ENCODE results near the gene PODN.

The PODN gene

DNA sequence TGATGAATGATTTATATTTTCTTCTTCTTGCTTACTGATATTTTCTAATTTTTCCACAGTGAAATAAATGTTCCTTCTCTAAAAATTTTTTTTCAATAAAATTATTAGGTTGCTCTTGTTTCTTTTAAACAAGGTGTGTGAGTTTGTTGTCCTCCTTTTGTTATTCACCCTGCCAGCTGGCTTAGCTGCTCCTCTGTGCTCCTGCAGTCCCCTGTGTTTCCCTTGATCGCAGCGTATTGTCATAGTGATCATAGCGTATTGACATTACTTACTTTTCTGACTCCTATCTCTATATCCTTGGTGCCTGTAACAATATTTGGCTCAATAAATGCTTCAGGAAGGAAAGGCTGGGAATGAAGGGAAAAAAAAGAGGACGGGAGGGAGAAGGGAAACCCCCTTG lies 24.9 kb upstream of the PODN start:
- TF ChIP-seq, protein P1, sequence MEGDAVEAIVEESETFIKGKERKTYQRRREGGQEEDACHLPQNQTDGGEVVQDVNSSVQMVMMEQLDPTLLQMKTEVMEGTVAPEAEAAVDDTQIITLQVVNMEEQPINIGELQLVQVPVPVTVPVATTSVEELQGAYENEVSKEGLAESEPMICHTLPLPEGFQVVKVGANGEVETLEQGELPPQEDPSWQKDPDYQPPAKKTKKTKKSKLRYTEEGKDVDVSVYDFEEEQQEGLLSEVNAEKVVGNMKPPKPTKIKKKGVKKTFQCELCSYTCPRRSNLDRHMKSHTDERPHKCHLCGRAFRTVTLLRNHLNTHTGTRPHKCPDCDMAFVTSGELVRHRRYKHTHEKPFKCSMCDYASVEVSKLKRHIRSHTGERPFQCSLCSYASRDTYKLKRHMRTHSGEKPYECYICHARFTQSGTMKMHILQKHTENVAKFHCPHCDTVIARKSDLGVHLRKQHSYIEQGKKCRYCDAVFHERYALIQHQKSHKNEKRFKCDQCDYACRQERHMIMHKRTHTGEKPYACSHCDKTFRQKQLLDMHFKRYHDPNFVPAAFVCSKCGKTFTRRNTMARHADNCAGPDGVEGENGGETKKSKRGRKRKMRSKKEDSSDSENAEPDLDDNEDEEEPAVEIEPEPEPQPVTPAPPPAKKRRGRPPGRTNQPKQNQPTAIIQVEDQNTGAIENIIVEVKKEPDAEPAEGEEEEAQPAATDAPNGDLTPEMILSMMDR (IDR thresholded peaks at IDR 0.05; ENCODE audit: low read depth, low read length, missing control alignments) = no peak
- no peak for DNase-seq (ENCODE audit: extremely low read depth, low read depth)
- no peak overlapping the region for H3K4me3 ChIP-seq (replicated peaks; ENCODE audit: low read depth, low read length)

DNA sequence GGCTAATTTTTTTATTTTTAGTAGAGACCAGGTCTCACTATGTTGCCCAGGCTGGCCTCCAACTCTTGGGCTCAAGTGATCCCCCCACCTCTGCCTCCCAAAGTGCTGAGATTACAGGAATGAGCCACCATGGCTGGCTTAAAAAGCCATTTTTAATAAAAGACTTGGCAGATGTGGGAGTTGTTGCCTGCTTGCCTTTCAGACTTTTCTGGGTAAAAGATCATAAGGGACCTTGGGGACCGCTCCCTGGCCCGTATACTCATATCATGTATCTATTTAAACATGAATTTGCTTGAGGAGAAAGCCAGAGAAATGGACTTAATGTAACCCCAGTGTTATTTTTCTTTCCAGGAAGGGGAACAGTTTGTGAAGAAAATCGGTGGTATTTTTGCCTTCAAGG lies 23.4 kb upstream of the PODN start:
- no peak overlapping the region for H3K4me3 ChIP-seq (replicated peaks; ENCODE audit: low read depth, low read length)
- TF ChIP-seq, protein P1 (IDR thresholded peaks at IDR 0.05; ENCODE audit: low read depth, low read length, missing control alignments) = no peak
- DNase-seq (ENCODE audit: extremely low read depth, low read depth) = no peak

DNA sequence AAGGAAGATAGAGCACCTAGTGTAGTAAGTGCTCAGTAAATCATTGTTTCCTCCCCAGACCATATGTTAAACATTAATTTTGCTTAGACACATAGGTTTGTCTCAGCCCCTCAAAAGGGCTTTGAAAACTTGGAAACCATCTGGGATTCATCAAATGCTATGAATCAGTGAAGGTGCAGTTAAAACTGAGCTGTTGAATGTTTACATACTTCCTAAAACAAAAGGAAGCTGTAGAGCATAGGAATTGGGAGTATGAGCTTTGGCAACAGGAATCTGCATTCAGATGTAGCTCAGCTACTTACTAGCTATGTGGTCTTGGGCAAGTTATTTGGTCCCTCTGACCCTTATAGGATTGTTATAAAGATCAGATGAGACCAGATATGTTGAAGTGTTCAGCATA lies 18.7 kb upstream of the PODN start:
- DNase-seq (ENCODE audit: extremely low read depth, low read depth) = peak; percentile 92
- H3K4me3 ChIP-seq (replicated peaks; ENCODE audit: low read depth, low read length) = no peak overlapping the region
- TF ChIP-seq, protein P1 (IDR thresholded peaks at IDR 0.05; ENCODE audit: low read depth, low read length, missing control alignments) = no peak

DNA sequence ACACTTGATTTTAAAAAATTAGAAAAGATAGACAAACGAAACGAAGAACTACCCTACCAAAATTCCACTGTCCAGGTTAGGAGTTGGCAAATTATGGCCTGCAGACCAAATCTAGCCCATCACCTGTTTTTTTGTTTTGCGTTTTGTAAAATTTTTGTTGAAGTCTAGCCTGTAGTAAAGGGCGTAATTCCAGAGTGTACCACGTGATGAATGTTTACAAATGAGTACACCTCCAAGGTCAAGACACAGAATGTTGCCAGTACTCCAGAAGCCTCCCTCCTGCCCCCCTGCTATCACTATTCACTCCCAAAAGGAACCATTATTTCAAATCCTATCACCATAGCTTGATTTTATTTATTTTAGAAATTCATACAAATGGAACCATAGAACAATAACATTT lies 17.1 kb upstream of the PODN start:
- no peak overlapping the region for H3K4me3 ChIP-seq (replicated peaks; ENCODE audit: low read depth, low read length)
- no peak for DNase-seq (ENCODE audit: extremely low read depth, low read depth)
- TF ChIP-seq, protein P1 (IDR thresholded peaks at IDR 0.05; ENCODE audit: low read depth, low read length, missing control alignments) = no peak

DNA sequence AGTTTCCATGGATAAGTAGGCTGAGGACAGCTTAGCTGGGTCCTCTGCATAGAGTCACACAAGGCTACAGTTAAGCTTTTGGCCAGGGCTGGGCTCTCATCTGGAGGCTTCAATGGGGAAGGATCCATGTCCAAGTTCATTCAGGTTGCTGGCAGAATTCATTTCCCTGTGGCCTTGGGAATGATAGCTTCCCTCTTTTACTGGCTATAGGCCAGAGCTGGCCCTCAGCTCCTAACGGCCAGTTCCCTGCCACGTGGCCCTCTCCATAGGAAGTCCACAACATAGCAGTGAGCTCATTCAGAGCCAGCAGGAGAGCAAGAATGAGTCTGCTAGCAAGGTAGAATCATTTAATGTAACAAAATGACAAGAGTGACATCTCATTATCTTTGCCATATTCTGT lies 15.1 kb upstream of the PODN start:
- DNase-seq (ENCODE audit: extremely low read depth, low read depth) = no peak

DNA sequence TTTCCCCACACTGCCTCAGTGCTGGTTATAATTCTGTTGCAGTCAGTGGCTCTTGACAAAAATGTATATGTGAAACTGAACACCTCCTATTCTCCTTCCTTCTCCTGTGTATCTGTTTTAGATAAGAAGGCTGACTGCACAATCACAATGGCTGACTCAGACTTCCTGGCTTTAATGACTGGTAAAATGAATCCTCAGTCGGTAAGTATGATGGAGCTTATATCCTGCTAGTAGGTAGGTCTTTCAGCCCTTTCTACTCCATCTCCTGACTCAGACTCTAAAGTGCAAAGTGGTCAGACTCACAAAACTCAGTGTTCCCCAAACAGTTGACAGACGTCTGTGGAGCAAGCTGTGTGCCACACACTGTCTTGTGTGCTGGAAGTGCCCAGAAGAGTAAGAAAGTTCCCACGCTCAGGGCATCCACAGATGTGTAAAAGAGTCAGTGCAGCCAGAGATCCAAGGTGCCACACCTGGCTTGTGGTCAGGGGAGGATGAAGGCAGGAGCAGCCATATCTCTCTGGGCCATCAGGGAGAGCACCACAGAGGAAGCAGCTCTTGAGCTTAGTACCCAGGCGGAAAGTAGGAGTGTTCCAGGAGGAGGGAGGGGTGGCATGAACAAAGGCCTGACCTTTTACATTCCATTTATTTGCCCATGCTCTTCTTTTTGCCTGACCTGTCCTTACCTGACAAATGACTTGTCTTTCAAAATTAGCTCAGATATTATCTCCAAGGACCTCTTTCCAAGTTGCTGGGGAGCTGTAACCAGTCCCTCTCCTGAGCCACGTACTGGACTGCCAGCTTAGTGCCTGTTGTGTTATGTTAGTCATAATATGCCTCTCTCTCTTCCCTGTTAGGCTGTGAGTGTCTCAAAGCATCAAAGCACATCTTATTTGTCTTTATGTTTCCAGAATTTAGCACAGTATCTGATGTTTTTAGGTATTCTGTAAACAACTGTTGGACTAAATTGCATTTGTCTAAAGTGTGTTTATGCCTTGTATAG lies 14.0 kb upstream of the PODN start:
- no peak overlapping the region for H3K4me3 ChIP-seq (replicated peaks; ENCODE audit: low read depth, low read length)
- peak; percentile 51 for DNase-seq (ENCODE audit: extremely low read depth, low read depth)
- TF ChIP-seq, protein P1 (IDR thresholded peaks at IDR 0.05; ENCODE audit: low read depth, low read length, missing control alignments) = no peak

More for the DNA sequence above, 15.1 kb upstream of the PODN start:
- TF ChIP-seq, protein P1 (IDR thresholded peaks at IDR 0.05; ENCODE audit: low read depth, low read length, missing control alignments) = no peak
- H3K4me3 ChIP-seq (replicated peaks; ENCODE audit: low read depth, low read length) = no peak overlapping the region
